Testis (tissue), 2 donors: ENCODE results near the gene RPS2.

ENCODE experiments used
- CTCF ChIP-seq, 3 experiments: fragments of 450-650 bp in 2 of 3; fragments of 200-600 bp in 1 of 3; sonication (generic) in 1 of 3; IDR thresholded peaks; one replicate each; pipeline ENCODE4 v1.5.1; 2016 to 2019; ENCODE audit warnings: antibody characterized with exemption in 3 of 3, mild to moderate bottlenecking in 2 of 3, moderate library complexity in 1 of 3
- POLR2A ChIP-seq: fragments of 450-650 bp; IDR thresholded peaks from one replicate; pipeline ENCODE4 v1.6.1; 2017; ENCODE audit warnings: antibody characterized with exemption, mild to moderate bottlenecking, moderate library complexity

- TF ChIP-seq CTCF (IDR thresholded peaks at IDR 0.05) (no peak), POLR2A (no peak)
Observed at GRCh38 chr16:1919327-1919998, 45.2 kb downstream of the RPS2 start.
